ENCODE results near the gene FARS2. TPM values are rescaled to one million over a fixed set of nuclear protein-coding genes. Genes with fewer than 3 reads are reported as not detected.

FARS2 gene
- polyA plus RNA-seq, 1 donor (not counting 4 experiments of a cell fraction or from before 2014, with no cell fraction given): 21.3 TPM

DNA sequence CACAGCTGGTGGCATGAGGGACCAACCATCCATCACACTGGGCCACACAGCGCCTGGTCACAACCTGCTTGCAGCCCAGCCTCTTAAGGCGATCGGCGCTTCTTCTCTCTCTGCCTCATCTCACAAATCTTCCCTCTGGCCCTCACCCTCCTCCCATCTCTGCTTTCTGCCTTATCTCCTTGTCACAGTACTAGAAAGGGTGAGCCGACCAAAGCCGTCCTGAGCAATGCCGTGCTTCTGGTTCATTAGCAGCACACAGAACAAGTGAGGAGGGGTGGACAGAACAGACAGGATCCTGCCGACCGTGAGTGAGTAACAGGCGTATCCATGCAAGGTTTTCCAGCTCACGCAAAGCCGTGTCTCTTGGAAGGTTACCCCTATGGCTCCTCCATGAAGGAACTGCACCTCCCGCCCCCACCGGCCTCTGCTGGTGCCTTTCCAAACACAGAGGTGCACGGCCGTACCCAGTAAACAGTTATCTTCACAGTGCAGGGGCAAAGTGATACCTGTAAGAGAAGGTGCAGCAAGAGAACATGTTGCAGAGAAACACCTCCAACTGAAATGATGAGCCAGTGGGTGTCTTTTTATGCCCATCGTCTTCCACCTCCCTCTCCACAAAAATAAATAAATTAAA, 331.7 kb downstream of the FARS2 start:
- FAIRE-seq: no peak
- TF ChIP-seq, protein P1, sequence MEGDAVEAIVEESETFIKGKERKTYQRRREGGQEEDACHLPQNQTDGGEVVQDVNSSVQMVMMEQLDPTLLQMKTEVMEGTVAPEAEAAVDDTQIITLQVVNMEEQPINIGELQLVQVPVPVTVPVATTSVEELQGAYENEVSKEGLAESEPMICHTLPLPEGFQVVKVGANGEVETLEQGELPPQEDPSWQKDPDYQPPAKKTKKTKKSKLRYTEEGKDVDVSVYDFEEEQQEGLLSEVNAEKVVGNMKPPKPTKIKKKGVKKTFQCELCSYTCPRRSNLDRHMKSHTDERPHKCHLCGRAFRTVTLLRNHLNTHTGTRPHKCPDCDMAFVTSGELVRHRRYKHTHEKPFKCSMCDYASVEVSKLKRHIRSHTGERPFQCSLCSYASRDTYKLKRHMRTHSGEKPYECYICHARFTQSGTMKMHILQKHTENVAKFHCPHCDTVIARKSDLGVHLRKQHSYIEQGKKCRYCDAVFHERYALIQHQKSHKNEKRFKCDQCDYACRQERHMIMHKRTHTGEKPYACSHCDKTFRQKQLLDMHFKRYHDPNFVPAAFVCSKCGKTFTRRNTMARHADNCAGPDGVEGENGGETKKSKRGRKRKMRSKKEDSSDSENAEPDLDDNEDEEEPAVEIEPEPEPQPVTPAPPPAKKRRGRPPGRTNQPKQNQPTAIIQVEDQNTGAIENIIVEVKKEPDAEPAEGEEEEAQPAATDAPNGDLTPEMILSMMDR (optimal IDR thresholded peaks at IDR 0.05 in 1 of 3, IDR thresholded peaks at IDR 0.05 in 1 of 3, conservative IDR thresholded peaks at IDR 0.05 in 1 of 3; ENCODE audit: extremely low read depth in 1 of 3, insufficient read depth in 2 of 3, low read length in 3 of 3): no peak
- TF ChIP-seq EZH2 (IDR thresholded peaks at IDR 0.05; ENCODE audit: low read length): no peak
- Histone ChIP-seq H3K9me3 (ENCODE audit: control insufficient read depth, low read depth, low read length) (no peaks in the 10 kb centered on the region), H3K4me3 (ENCODE audit: control insufficient read depth in 2 of 3, extremely low read depth in 1 of 3, insufficient read depth in 2 of 3, low read depth in 1 of 3, low read length in 3 of 3) (no peak overlapping the region), H3K9me1 (ENCODE audit: control insufficient read depth, extremely low read depth, insufficient read depth, low read length) (no peaks in the 10 kb centered on the region), H4K20me1 (ENCODE audit: control insufficient read depth, extremely low read depth, insufficient read depth, low read length) (no peaks in the 10 kb centered on the region), H3K27ac (ENCODE audit: control insufficient read depth, insufficient read depth, low read length) (no peak overlapping the region), H3K27me3 (ENCODE audit: control insufficient read depth, extremely low read depth, insufficient read depth, low read length) (no peaks in the 10 kb centered on the region), H3K4me2 (ENCODE audit: control insufficient read depth, extremely low read depth, insufficient read depth, low read depth, low read length) (no peak overlapping the region), H3K79me2 (ENCODE audit: control insufficient read depth, insufficient read depth, low read length) (no peaks in the 10 kb centered on the region), H3K4me1 (ENCODE audit: control insufficient read depth, extremely low read depth, insufficient read depth, low read length) (no peaks in the 10 kb centered on the region), H3K36me3 (ENCODE audit: control insufficient read depth in 2 of 2, extremely low read depth in 1 of 2, insufficient read depth in 2 of 2, low read length in 2 of 2) (no peaks in the 10 kb centered on the region), H3K9ac (ENCODE audit: control insufficient read depth, extremely low read depth, insufficient read depth, low read length) (no peak overlapping the region), H2AFZ (ENCODE audit: control insufficient read depth, low read length) (no peak overlapping the region)
- dilution Hi-C loops (cut with MboI; ENCODE audit: extremely low pct_ligation_motif_present, low sequenced_read_pairs): no loop called here
- DNase-seq (ENCODE audit: low read depth, low spot score): no peak

DNA sequence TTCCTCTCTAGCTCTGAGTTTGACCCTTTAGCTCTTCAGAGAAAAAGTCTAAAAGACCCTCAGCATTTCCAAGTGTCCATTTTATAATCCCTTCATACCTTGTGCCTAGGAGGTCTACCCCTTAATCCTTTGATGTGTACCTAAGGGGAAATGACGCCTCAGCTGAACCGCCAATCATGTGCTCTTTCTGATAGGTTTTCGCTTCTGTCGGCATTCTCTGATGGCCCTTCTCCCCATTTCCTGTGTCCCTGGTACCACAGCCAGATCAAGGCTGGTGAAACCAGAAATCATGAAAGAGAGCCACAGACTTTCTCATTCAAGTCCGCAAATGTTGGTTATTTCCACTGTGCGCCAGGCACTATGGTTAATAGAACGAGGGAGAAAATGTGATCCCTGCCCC, 333.9 kb downstream of the FARS2 start:
- H3K27me3 ChIP-seq (ENCODE audit: control insufficient read depth, extremely low read depth, insufficient read depth, low read length): no peaks in the 10 kb centered on the region
- dilution Hi-C loops (cut with MboI; ENCODE audit: extremely low pct_ligation_motif_present, low sequenced_read_pairs): no loop called here
- no peak overlapping the region for H3K4me2 ChIP-seq (ENCODE audit: control insufficient read depth, extremely low read depth, insufficient read depth, low read depth, low read length)
- H3K27ac ChIP-seq (ENCODE audit: control insufficient read depth, insufficient read depth, low read length): no peak overlapping the region
- no peaks in the 10 kb centered on the region for H3K9me1 ChIP-seq (ENCODE audit: control insufficient read depth, extremely low read depth, insufficient read depth, low read length)
- no peak for TF ChIP-seq EZH2 (IDR thresholded peaks at IDR 0.05; ENCODE audit: low read length)
- TF ChIP-seq, protein P1 (optimal IDR thresholded peaks at IDR 0.05 in 1 of 3, IDR thresholded peaks at IDR 0.05 in 1 of 3, conservative IDR thresholded peaks at IDR 0.05 in 1 of 3; ENCODE audit: extremely low read depth in 1 of 3, insufficient read depth in 2 of 3, low read length in 3 of 3): no peak
- no peak overlapping the region for H2AFZ ChIP-seq (ENCODE audit: control insufficient read depth, low read length)
- no peaks in the 10 kb centered on the region for H3K9me3 ChIP-seq (ENCODE audit: control insufficient read depth, low read depth, low read length)
- H3K4me1 ChIP-seq (ENCODE audit: control insufficient read depth, extremely low read depth, insufficient read depth, low read length): no peaks in the 10 kb centered on the region
- DNase-seq (ENCODE audit: low read depth, low spot score) (no peak), FAIRE-seq (no peak)
- no peaks in the 10 kb centered on the region for H3K79me2 ChIP-seq (ENCODE audit: control insufficient read depth, insufficient read depth, low read length)
- H3K36me3 ChIP-seq (ENCODE audit: control insufficient read depth in 2 of 2, extremely low read depth in 1 of 2, insufficient read depth in 2 of 2, low read length in 2 of 2): no peaks in the 10 kb centered on the region
- H4K20me1 ChIP-seq (ENCODE audit: control insufficient read depth, extremely low read depth, insufficient read depth, low read length): no peaks in the 10 kb centered on the region
- no peak overlapping the region for H3K4me3 ChIP-seq (ENCODE audit: control insufficient read depth in 2 of 3, extremely low read depth in 1 of 3, insufficient read depth in 2 of 3, low read depth in 1 of 3, low read length in 3 of 3)
- no peak overlapping the region for H3K9ac ChIP-seq (ENCODE audit: control insufficient read depth, extremely low read depth, insufficient read depth, low read length)
